ENCODE measurements around the gene NCKAP5.

DNA sequence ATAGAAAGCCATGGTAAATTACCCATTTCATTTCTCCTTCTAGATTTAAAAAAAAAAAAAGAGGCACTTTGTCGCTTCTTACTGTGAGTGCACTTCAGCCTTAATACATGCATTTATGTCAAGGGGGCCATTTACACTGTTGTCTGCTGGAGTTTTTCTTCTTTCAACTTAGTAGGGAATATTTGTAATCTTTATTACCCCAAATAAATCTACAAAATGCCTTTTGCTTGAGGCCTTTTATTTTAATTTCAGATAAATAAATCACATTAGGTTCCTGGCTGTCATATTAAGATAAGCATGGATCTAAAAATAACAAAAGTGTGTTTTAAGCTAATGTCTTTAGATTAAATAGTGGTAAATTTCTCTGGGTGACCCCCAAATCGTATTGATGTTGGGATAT is 276.0 kb downstream of the NCKAP5 start:
- TF ChIP-seq, protein P1, sequence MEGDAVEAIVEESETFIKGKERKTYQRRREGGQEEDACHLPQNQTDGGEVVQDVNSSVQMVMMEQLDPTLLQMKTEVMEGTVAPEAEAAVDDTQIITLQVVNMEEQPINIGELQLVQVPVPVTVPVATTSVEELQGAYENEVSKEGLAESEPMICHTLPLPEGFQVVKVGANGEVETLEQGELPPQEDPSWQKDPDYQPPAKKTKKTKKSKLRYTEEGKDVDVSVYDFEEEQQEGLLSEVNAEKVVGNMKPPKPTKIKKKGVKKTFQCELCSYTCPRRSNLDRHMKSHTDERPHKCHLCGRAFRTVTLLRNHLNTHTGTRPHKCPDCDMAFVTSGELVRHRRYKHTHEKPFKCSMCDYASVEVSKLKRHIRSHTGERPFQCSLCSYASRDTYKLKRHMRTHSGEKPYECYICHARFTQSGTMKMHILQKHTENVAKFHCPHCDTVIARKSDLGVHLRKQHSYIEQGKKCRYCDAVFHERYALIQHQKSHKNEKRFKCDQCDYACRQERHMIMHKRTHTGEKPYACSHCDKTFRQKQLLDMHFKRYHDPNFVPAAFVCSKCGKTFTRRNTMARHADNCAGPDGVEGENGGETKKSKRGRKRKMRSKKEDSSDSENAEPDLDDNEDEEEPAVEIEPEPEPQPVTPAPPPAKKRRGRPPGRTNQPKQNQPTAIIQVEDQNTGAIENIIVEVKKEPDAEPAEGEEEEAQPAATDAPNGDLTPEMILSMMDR (conservative IDR thresholded peaks at IDR 0.05; ENCODE audit: low read depth, low read length) = no peak
- TF ChIP-seq EZH2phosphoT487 (IDR thresholded peaks at IDR 0.05; ENCODE audit: borderline replicate concordance, low read length) = no peak

Data from PC-3 (cell line).